Measurements from ENCODE around the gene LRRC8E. TPM values are rescaled to one million over a fixed set of nuclear protein-coding genes. Genes with fewer than 3 reads are reported as not detected.
"Not testable (repeated sequence)": the region's sequence is repeated elsewhere in the genome, so short reads cannot be mapped to it uniquely, and the experiment has no call there.

Gene LRRC8E
- polyA plus RNA-seq, 1 donor (not counting 4 experiments of a cell fraction or from before 2014, with no cell fraction given) = 13.5 TPM

GRCh38 chr19:7858109-7858770 lies 30.1 kb upstream of the LRRC8E start:
- Histone ChIP-seq H3K9ac (ENCODE audit: control insufficient read depth, extremely low read depth, insufficient read depth, low read length) (no peak overlapping the region), H3K79me2 (ENCODE audit: control insufficient read depth, insufficient read depth, low read length) (no peaks in the 10 kb centered on the region), H3K9me1 (ENCODE audit: control insufficient read depth, extremely low read depth, insufficient read depth, low read length) (no peaks in the 10 kb centered on the region), H3K4me3 (ENCODE audit: control insufficient read depth in 2 of 3, extremely low read depth in 1 of 3, insufficient read depth in 2 of 3, low read depth in 1 of 3, low read length in 3 of 3) (no peak overlapping the region), H3K27ac (ENCODE audit: control insufficient read depth, insufficient read depth, low read length) (no peak overlapping the region), H4K20me1 (ENCODE audit: control insufficient read depth, extremely low read depth, insufficient read depth, low read length) (no peaks in the 10 kb centered on the region), H3K36me3 (ENCODE audit: control insufficient read depth in 2 of 2, extremely low read depth in 1 of 2, insufficient read depth in 2 of 2, low read length in 2 of 2) (peaks cover 0 to 10% of the 10 kb centered on the region in 2 experiments), H3K4me1 (ENCODE audit: control insufficient read depth, extremely low read depth, insufficient read depth, low read length) (no peaks in the 10 kb centered on the region), H2AFZ (ENCODE audit: control insufficient read depth, low read length) (no peak overlapping the region), H3K27me3 (ENCODE audit: control insufficient read depth, extremely low read depth, insufficient read depth, low read length) (no peaks in the 10 kb centered on the region), H3K9me3 (ENCODE audit: control insufficient read depth, low read depth, low read length) (no peaks in the 10 kb centered on the region), H3K4me2 (ENCODE audit: control insufficient read depth, extremely low read depth, insufficient read depth, low read depth, low read length) (no peak overlapping the region)
- TF ChIP-seq EZH2 (IDR thresholded peaks at IDR 0.05; ENCODE audit: low read length) = no peak
- TF ChIP-seq CTCF (optimal IDR thresholded peaks at IDR 0.05 in 1 of 3, IDR thresholded peaks at IDR 0.05 in 1 of 3, conservative IDR thresholded peaks at IDR 0.05 in 1 of 3; ENCODE audit: extremely low read depth in 1 of 3, insufficient read depth in 2 of 3, low read length in 3 of 3) = no peak
- FAIRE-seq = no peak
- dilution Hi-C loops (cut with MboI; ENCODE audit: extremely low pct_ligation_motif_present, low sequenced_read_pairs) = no loop called here
- DNase-seq (ENCODE audit: low read depth, low spot score) = no peak

DNA sequence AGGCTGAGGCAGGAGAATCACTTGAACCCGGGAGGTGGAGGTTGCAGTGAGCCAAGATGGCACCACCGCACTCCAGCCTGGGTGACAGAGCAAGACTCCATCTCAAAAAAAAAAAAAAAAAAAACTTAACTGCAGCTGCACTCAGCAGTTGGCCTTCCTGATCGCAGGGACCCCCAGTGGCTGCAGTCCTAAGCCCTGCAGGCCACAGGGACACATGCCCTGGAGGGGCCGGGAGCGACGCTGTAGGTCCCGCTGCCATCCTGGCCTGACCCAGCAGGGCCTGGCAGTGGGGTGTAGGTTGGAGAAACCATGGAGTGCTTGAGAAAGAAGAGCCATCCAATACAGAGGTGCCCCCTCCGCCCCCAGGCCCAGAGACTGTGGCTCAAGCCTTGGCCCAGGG lies 29.2 kb upstream of the LRRC8E start:
- H3K79me2 ChIP-seq (ENCODE audit: control insufficient read depth, insufficient read depth, low read length); H3K27ac ChIP-seq (ENCODE audit: control insufficient read depth, insufficient read depth, low read length); FAIRE-seq; H3K4me1 ChIP-seq (ENCODE audit: control insufficient read depth, extremely low read depth, insufficient read depth, low read length); H3K4me3 ChIP-seq (ENCODE audit: control insufficient read depth in 2 of 3, extremely low read depth in 1 of 3, insufficient read depth in 2 of 3, low read depth in 1 of 3, low read length in 3 of 3); H3K4me2 ChIP-seq (ENCODE audit: control insufficient read depth, extremely low read depth, insufficient read depth, low read depth, low read length); dilution Hi-C loops (cut with MboI; ENCODE audit: extremely low pct_ligation_motif_present, low sequenced_read_pairs); DNase-seq (ENCODE audit: low read depth, low spot score); H2AFZ ChIP-seq (ENCODE audit: control insufficient read depth, low read length); H3K27me3 ChIP-seq (ENCODE audit: control insufficient read depth, extremely low read depth, insufficient read depth, low read length); H4K20me1 ChIP-seq (ENCODE audit: control insufficient read depth, extremely low read depth, insufficient read depth, low read length); H3K9ac ChIP-seq (ENCODE audit: control insufficient read depth, extremely low read depth, insufficient read depth, low read length); H3K9me3 ChIP-seq (ENCODE audit: control insufficient read depth, low read depth, low read length); H3K9me1 ChIP-seq (ENCODE audit: control insufficient read depth, extremely low read depth, insufficient read depth, low read length): not testable (repeated sequence)
- H3K36me3 ChIP-seq (ENCODE audit: control insufficient read depth in 2 of 2, extremely low read depth in 1 of 2, insufficient read depth in 2 of 2, low read length in 2 of 2) = peaks cover 0 to 10% of the 10 kb centered on the region in 2 experiments

Data from keratinocyte (primary cell).